ENCODE data around the gene PACRG.

DNA sequence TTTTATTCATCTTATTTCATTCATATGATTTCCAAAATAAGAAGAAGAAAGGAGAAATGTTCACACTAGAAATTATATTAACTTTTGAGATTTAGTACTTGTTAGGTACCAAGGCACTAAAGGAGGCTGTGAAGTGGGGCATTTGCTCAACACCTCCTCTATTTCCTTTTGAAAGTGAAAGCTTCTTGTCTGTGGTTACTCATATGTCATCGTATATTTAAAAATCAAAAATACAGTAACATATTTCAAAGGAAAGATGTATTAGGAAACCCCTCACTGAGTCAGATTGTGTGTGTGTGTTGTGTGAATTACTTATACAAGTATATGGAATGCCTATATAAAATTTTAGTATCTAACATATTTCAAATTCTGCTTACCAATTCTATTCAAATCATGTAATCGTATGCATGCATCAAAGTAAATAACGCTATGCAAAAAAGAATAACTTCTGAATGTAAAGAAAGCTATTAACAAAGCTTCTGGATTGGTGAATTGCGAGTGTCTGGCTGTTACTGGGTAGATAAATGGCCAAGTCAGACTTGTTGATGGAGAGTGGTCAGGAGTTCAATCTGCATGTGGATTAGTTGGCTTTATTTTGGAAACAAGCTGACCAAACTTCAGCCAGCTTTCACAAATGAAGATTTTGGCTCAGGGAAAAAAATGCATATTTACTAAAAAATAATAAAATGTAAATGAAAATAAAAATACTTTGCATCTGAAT lies 70.9 kb downstream of the PACRG start:
- TF ChIP-seq, protein P1, sequence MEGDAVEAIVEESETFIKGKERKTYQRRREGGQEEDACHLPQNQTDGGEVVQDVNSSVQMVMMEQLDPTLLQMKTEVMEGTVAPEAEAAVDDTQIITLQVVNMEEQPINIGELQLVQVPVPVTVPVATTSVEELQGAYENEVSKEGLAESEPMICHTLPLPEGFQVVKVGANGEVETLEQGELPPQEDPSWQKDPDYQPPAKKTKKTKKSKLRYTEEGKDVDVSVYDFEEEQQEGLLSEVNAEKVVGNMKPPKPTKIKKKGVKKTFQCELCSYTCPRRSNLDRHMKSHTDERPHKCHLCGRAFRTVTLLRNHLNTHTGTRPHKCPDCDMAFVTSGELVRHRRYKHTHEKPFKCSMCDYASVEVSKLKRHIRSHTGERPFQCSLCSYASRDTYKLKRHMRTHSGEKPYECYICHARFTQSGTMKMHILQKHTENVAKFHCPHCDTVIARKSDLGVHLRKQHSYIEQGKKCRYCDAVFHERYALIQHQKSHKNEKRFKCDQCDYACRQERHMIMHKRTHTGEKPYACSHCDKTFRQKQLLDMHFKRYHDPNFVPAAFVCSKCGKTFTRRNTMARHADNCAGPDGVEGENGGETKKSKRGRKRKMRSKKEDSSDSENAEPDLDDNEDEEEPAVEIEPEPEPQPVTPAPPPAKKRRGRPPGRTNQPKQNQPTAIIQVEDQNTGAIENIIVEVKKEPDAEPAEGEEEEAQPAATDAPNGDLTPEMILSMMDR (IDR thresholded peaks at IDR 0.05) = no peak
- TF ChIP-seq, protein P2, sequence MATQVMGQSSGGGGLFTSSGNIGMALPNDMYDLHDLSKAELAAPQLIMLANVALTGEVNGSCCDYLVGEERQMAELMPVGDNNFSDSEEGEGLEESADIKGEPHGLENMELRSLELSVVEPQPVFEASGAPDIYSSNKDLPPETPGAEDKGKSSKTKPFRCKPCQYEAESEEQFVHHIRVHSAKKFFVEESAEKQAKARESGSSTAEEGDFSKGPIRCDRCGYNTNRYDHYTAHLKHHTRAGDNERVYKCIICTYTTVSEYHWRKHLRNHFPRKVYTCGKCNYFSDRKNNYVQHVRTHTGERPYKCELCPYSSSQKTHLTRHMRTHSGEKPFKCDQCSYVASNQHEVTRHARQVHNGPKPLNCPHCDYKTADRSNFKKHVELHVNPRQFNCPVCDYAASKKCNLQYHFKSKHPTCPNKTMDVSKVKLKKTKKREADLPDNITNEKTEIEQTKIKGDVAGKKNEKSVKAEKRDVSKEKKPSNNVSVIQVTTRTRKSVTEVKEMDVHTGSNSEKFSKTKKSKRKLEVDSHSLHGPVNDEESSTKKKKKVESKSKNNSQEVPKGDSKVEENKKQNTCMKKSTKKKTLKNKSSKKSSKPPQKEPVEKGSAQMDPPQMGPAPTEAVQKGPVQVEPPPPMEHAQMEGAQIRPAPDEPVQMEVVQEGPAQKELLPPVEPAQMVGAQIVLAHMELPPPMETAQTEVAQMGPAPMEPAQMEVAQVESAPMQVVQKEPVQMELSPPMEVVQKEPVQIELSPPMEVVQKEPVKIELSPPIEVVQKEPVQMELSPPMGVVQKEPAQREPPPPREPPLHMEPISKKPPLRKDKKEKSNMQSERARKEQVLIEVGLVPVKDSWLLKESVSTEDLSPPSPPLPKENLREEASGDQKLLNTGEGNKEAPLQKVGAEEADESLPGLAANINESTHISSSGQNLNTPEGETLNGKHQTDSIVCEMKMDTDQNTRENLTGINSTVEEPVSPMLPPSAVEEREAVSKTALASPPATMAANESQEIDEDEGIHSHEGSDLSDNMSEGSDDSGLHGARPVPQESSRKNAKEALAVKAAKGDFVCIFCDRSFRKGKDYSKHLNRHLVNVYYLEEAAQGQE (IDR thresholded peaks at IDR 0.05; ENCODE audit: low read depth, low read length) = no peak
- TF ChIP-seq FOXM1 (IDR thresholded peaks at IDR 0.05; ENCODE audit: low read depth) = no peak
- TF ChIP-seq RXRA (IDR thresholded peaks at IDR 0.05; ENCODE audit: borderline replicate concordance, low read depth) = no peak
- TF ChIP-seq FOXJ3 (CRISPR knock-in tag; IDR thresholded peaks at IDR 0.05) = no peak
- no peak for TF ChIP-seq EP300 (IDR thresholded peaks at IDR 0.05; ENCODE audit: borderline replicate concordance in 1 of 2, low read depth in 1 of 2, low read length in 1 of 2)
- no peak for TF ChIP-seq POLR2AphosphoS5 (IDR thresholded peaks at IDR 0.05; ENCODE audit: low read depth, low read length)
- no peak for TF ChIP-seq SIN3A (IDR thresholded peaks at IDR 0.05; ENCODE audit: borderline replicate concordance, low read depth, low read length)
- no peak for TF ChIP-seq TAF1 (IDR thresholded peaks at IDR 0.05; ENCODE audit: borderline replicate concordance, low read depth, low read length)
- no peak for TF ChIP-seq SMC3 (IDR thresholded peaks at IDR 0.05; ENCODE audit: low read depth, low read length)
- TF ChIP-seq, protein P3, sequence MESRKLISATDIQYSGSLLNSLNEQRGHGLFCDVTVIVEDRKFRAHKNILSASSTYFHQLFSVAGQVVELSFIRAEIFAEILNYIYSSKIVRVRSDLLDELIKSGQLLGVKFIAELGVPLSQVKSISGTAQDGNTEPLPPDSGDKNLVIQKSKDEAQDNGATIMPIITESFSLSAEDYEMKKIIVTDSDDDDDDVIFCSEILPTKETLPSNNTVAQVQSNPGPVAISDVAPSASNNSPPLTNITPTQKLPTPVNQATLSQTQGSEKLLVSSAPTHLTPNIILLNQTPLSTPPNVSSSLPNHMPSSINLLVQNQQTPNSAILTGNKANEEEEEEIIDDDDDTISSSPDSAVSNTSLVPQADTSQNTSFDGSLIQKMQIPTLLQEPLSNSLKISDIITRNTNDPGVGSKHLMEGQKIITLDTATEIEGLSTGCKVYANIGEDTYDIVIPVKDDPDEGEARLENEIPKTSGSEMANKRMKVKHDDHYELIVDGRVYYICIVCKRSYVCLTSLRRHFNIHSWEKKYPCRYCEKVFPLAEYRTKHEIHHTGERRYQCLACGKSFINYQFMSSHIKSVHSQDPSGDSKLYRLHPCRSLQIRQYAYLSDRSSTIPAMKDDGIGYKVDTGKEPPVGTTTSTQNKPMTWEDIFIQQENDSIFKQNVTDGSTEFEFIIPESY (IDR thresholded peaks at IDR 0.05; ENCODE audit: borderline replicate concordance, low read depth) = no peak
